ENCODE measurements around the gene IFTAP.

The IFTAP gene

DNA sequence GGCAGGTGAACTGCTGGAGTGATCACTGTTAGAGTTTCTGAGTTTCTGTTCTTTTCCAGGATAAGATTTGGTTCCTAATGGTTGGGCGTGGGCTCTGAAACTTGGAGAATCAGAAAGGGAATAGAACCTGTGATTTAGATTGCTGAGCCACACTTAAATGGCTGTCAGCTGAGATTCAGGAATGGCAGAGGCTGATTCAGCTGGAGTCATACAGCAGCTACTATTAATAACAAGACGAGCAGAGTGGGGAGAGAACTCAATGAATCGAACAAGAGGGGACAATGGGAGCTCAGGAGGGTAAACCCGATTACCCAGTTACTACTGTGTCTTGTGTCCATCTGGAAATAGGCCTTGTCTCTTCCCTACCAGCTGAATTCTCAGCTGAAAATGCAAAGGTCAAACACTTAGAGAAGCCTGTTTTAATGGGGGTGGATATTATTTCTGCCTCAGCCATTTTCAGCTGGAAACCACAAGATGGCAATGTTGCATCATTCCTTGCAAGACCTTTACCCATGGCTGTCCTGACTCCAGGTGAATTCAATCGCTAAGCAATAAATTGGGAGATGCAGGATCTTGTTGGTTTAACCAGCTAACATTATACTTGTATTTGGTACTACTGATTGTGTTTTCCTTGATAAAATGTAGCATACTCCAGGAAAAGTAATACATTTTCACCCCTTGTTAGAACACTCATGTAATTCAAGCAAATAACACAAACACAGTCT is 108.2 kb downstream of the IFTAP start:
- no peak overlapping the region for H3K4me3 ChIP-seq (ENCODE audit: low read depth, low read length)
- TF ChIP-seq, protein P1, sequence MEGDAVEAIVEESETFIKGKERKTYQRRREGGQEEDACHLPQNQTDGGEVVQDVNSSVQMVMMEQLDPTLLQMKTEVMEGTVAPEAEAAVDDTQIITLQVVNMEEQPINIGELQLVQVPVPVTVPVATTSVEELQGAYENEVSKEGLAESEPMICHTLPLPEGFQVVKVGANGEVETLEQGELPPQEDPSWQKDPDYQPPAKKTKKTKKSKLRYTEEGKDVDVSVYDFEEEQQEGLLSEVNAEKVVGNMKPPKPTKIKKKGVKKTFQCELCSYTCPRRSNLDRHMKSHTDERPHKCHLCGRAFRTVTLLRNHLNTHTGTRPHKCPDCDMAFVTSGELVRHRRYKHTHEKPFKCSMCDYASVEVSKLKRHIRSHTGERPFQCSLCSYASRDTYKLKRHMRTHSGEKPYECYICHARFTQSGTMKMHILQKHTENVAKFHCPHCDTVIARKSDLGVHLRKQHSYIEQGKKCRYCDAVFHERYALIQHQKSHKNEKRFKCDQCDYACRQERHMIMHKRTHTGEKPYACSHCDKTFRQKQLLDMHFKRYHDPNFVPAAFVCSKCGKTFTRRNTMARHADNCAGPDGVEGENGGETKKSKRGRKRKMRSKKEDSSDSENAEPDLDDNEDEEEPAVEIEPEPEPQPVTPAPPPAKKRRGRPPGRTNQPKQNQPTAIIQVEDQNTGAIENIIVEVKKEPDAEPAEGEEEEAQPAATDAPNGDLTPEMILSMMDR (IDR thresholded peaks at IDR 0.05; ENCODE audit: control insufficient read depth, extremely low read depth, insufficient read depth), result peak; percentile 91
- peak; percentile 62 for DNase-seq (ENCODE audit: low read depth)

DNA sequence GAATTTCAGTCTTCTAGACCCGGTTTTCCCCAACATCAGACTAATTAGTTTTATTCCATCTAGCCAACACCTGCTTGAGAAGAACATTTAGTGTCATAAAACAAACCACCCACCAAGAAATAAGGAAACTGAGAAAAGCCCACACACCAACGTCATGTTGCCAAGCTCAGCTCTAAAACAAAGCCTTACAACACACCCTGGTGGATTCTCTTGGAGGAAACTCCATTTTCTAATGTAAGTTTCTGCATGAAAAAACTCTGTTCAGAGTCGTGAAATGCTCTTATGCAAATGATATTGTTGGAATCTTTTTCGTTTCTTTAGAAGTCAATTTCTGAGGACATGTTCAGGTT is 108.7 kb downstream of the IFTAP start:
- DNase-seq (ENCODE audit: low read depth), result no peak
- H3K4me3 ChIP-seq (ENCODE audit: low read depth, low read length), result no peak overlapping the region
- TF ChIP-seq, protein P1 (IDR thresholded peaks at IDR 0.05; ENCODE audit: control insufficient read depth, extremely low read depth, insufficient read depth), result no peak

Data from LNCaP clone FGC (cell line).